GM10266 (cell line): ENCODE results near the gene ANP32A.

Experiments
- DNase-seq: peaks from one replicate; pipeline ENCODE4 v3.0.0; 2012; ENCODE audit errors: extremely low spot score
- TF ChIP-seq, protein P1 (sequence below): IDR thresholded peaks from 2 replicates; pipeline ENCODE4 v1.5.1; 2012; ENCODE audit warnings: mild to moderate bottlenecking, low read depth; ENCODE audit not compliant: control insufficient read depth, insufficient read depth; ENCODE audit errors: missing control alignments

The ANP32A gene

GRCh38 chr15:68749365-68749764 is 71.3 kb downstream of the ANP32A start:
- DNase-seq, result no peak
- TF ChIP-seq, protein P1, sequence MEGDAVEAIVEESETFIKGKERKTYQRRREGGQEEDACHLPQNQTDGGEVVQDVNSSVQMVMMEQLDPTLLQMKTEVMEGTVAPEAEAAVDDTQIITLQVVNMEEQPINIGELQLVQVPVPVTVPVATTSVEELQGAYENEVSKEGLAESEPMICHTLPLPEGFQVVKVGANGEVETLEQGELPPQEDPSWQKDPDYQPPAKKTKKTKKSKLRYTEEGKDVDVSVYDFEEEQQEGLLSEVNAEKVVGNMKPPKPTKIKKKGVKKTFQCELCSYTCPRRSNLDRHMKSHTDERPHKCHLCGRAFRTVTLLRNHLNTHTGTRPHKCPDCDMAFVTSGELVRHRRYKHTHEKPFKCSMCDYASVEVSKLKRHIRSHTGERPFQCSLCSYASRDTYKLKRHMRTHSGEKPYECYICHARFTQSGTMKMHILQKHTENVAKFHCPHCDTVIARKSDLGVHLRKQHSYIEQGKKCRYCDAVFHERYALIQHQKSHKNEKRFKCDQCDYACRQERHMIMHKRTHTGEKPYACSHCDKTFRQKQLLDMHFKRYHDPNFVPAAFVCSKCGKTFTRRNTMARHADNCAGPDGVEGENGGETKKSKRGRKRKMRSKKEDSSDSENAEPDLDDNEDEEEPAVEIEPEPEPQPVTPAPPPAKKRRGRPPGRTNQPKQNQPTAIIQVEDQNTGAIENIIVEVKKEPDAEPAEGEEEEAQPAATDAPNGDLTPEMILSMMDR, result no peak

GRCh38 chr15:68743256-68743655 is 77.4 kb downstream of the ANP32A start:
- TF ChIP-seq, protein P1, result no peak
- DNase-seq, result no peak

DNA sequence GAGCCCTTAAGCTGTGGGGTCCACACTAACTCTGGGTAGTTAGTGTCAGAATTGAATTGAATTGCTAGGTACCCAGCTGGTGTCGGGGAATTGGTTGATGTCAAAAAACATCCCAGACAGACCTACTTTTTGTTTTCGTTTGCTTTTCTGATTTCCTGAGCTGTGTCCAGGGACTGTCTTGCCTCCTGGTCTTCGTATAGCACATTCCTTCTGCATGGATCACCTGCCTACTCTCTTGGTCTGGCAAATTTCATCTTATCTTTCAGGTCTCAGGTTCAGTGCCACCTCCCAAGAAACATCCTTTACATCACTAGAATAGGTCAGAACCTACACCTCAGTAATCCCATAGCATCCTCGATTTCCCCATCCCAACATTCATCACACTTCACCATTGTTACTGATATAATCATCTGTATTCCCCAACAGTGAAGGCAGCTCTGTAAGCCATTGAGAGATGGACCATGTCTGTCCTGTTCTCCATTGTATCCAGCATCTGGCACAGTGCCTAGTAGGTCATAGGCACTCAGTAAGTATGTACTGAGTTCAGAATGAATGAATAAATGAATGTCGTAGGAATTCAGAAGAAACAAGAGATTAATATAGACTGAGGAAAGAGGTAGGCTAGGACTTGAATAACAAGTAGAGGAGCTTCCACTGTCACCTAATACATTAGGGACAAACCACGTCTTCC is 81.2 kb downstream of the ANP32A start:
- no peak for DNase-seq
- TF ChIP-seq, protein P1, result no peak

DNA sequence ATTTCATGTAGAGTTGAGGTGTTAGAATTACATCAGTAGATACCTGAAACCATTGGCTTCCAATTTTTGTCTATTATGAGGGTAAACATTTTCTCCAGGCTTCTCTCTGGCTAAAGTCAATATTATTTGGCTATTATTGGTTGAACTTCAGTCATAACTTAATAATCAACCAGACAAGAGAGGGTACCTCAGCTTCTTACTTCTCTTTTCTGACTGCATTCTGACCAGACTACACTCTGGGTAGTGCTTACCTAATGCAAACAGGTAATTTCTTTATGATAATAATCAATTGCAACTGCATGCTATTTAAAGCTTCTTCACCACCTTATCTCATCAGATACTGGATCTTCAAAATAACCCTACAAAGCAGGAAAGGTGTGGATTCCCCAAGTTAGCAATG is 85.1 kb downstream of the ANP32A start:
- no peak for DNase-seq
- TF ChIP-seq, protein P1, result no peak

DNA sequence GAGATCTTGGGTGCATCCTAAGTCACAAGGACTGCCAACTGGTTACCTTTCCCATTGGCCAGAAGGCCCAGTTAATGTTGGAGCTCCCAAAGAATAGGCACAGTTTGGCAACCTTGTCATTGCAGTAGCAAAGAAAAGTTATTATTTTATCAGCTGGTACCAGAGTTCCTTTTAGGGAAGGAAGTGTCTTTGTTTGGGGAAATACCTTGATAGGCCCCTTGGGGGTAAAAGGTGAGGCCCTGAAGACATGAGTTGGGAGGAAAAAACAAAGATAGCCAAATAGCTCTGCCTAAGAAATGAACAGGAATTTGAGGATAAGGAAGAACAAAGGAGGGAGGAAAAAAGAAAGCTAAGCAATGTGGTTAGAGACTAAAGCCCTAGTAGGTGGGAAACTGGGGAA is 85.8 kb downstream of the ANP32A start:
- DNase-seq, result no peak
- TF ChIP-seq, protein P1, result no peak

GRCh38 chr15:68734352-68734751 is 86.3 kb downstream of the ANP32A start:
- DNase-seq, result no peak
- TF ChIP-seq, protein P1, result no peak

DNA sequence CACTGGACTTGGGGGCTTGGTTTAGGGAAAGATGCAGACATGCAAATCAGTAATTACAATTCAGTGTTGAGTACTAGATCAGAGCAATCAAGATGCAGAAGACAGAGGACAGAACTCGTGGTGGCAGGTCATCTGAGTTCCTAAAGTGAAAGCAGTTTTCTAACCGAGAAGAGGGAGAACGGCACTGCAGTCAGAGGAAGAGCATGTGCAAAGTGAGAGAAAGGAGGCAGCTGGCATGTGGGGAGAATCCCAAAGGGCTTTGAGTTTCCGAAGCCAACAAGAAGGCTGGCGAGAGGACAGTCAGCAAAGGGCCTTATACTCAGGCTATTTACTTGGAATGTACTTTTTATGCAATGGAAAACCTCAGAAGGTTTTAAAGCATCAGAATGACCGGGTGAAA is 87.0 kb downstream of the ANP32A start:
- no peak for DNase-seq
- TF ChIP-seq, protein P1, result no peak
